HAP-1 (cell line): ENCODE results near the gene NOPCHAP1.
A peak's percentile ranks its signal among the peaks of the same experiment; 100 is the strongest.

Experiments
- DNase-seq, 2 experiments: peaks; one replicate each; pipeline ENCODE4 v3.0.0-alpha.2; 2016 to 2020; ENCODE audit warnings: low spot score in 2 of 2
- H3K27me3 ChIP-seq: fragments of 250-450 bp; sonication (Bioruptor Pico); 2 replicates; pipeline ENCODE4 v1.5.1; 2020; ENCODE audit warnings: low read depth, mild to moderate bottlenecking, moderate library complexity
- H3K36me3 ChIP-seq: fragments of 250-450 bp; sonication (Bioruptor Pico); replicated peaks from 2 replicates; pipeline ENCODE4 v1.5.1; 2020; ENCODE audit warnings: mild to moderate bottlenecking
- H3K4me1 ChIP-seq: fragments of 250-450 bp; sonication (Bioruptor Pico); 2 replicates; pipeline ENCODE4 v1.5.1; 2020; ENCODE audit warnings: mild to moderate bottlenecking
- H3K4me3 ChIP-seq: fragments of 250-450 bp; sonication (Bioruptor Pico); 2 replicates; pipeline ENCODE4 v1.5.1; 2020; ENCODE audit warnings: mild to moderate bottlenecking, moderate library complexity
- H3K9me3 ChIP-seq: fragments of 250-450 bp; sonication (Bioruptor Pico); 2 replicates; pipeline ENCODE4 v1.5.1; 2020; ENCODE audit warnings: mild to moderate bottlenecking, moderate library complexity
- in situ Hi-C: fragments of 300-500 bp; cut with MboI; formaldehyde crosslinking; loops from 3 replicates; pipeline ENCODE4 v1.14.3; 2020; ENCODE audit warnings: low sequenced_read_pairs, inconsistent platforms, mixed read lengths

NOPCHAP1 gene

DNA sequence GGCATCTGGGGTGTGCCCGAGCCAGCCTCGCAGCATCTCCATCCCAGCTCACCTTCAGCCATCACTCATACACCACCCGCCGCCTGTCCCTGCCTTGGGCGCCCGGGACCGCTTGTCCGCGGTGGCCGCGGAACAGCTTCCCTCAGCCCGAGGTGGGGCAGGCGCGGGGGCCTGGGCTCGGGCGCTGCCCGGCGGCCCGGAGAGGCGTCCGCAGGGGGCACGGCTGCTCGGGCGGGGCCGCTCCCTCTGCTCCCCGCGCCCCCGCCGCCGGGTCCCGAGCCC lies 28.5 kb upstream of the NOPCHAP1 start:
- no peaks in the 10 kb centered on the region for H3K27me3 ChIP-seq
- H3K4me1 ChIP-seq = peaks cover 12% of the 10 kb centered on the region
- peak overlapping the region; percentile 75 for H3K4me3 ChIP-seq
- H3K9me3 ChIP-seq = no peaks in the 10 kb centered on the region
- in situ Hi-C loops = no loop called here
- no peaks in the 10 kb centered on the region for H3K36me3 ChIP-seq
- DNase-seq = peak; percentile 13 to 49

DNA sequence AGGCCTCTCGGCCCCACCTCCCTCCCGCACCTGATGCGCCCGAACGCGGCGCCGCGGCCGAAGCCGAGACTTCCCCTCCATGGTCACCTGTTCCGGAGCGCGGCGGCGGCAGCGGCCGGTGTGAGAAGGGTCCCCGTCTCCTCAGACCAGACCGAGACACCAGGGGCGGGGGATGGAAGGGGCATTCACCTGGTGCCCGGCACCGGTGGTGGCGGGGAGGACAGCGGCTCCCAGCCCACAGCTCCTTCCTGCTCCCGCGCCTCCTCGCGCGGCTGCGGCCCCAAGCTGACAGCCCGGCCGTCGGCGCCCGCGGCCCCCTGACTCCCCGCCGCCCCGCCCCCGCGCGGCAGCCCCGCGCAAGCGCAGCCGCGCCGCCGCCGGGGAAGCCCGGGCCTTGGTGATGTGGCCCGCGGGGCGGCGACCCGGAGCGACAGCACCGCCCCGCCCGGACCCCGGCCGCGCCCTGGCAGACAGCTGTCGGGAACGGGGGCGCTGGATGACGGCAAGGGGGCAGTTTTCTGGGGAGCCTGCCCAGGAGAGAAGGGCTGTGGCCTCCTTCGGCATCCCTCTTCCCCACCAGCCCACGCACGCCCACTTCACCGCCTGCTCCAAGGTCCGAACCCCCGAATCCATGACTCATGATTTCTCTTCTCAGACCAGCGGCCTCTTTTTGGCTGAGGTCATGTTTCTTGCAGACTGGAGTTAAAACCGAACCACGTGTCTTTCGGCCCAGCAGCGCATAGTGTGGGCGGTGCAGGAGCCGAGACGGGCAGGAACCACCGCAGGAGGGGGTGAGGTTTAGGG lies 27.9 kb upstream of the NOPCHAP1 start, which contains the start of gene SLC41A2:
Gene SLC41A2, minus strand, starts transcription at position 290 of the 804 bp plus-strand sequence. CDS start 29,763 bp downstream, outside the sequence.
- H3K9me3 ChIP-seq = no peaks in the 10 kb centered on the region
- H3K27me3 ChIP-seq = no peaks in the 10 kb centered on the region
- H3K36me3 ChIP-seq = no peaks in the 10 kb centered on the region
- peak within 1 kb of the TSS; percentile 75 for H3K4me3 ChIP-seq
- in situ Hi-C loops = no loop called here
- peaks cover 12% of the 10 kb centered on the region for H3K4me1 ChIP-seq
- peak; percentile 52 to 81 for DNase-seq

DNA sequence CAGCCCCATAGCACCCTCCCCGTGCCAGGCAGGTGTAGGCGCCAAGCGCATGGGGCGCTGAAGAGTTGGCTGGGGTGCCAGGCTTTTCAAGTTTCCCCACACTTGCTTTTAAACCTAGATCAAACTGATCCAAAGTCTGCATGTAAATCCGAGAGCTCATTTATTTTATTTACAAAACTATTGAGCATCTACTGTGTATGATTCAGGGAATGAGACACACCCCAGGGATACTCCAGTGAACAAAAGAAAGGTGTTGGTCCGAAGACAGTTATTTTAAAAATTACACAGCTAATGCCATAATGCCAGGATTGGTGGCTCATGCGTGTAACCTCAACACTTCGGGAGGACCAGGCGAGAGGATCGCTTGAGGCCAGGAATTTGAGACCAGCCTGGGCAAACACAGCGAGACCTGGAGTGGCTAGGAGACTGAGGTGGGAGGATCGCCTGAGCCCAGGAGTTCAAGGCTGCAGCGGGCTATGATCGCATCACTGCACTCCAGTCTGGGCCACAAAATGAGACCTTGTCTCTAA lies 27.2 kb upstream of the NOPCHAP1 start:
- in situ Hi-C loops = no loop called here
- no peaks in the 10 kb centered on the region for H3K9me3 ChIP-seq
- H3K27me3 ChIP-seq = no peaks in the 10 kb centered on the region
- no peaks in the 10 kb centered on the region for H3K36me3 ChIP-seq
- peak overlapping the region; percentile 75 for H3K4me3 ChIP-seq
- peak in 1 of 2 experiments; percentile 12 for DNase-seq
- peaks cover 12% of the 10 kb centered on the region for H3K4me1 ChIP-seq

DNA sequence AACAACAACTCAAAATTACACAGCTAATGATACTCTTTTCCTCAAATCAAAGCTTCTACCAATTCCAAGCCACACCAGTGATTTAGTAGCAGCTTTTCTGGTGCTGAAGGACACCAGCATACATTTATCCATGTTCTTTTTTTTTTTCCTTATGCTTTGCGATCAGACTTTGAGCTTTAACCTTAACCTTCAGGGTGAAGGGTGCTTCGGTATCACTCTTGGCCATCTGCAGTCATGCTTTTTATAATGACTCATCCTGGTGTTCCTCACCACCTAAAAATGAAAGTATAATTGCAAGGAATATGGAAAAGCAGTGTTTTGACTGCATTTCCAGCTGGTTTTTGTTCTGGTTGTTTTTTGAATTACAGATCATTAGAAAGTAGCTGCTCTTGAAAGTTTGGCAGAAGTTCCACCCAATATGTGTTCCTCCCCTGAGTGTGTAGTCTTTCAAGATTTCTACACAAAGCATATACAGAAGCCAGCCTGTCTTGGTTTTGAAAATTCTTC lies 26.7 kb upstream of the NOPCHAP1 start:
- Histone ChIP-seq H3K9me3 (no peaks in the 10 kb centered on the region), H3K27me3 (no peaks in the 10 kb centered on the region), H3K4me3 (no peak overlapping the region), H3K4me1 (peaks cover 12% of the 10 kb centered on the region), H3K36me3 (no peaks in the 10 kb centered on the region)
- no peak for DNase-seq
- in situ Hi-C loops = no loop called here

DNA sequence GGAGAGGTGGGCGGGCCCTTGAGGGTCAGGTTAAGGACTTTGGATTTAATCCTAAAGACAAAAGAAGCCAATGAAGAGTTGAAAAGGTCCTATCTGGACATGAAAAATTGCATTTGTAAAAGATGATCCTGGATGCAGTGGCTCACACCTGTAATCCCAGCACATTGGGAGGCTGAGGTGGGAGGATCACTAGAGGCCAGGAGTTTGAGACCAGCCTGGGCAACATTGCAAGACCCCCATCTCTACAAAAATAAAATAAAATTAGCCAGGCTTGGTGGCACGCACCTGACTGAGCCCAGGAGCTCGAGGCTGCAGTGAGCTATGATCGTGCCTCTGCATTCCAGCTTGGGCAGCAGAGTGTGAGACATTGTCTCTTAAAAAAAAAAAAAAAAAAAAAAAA lies 25.7 kb upstream of the NOPCHAP1 start:
- H3K4me3 ChIP-seq = no peak overlapping the region
- no peak for DNase-seq
- no peaks in the 10 kb centered on the region for H3K9me3 ChIP-seq
- H3K36me3 ChIP-seq = no peaks in the 10 kb centered on the region
- H3K27me3 ChIP-seq = no peaks in the 10 kb centered on the region
- in situ Hi-C loops = no loop called here
- H3K4me1 ChIP-seq = peaks cover 12% of the 10 kb centered on the region

DNA sequence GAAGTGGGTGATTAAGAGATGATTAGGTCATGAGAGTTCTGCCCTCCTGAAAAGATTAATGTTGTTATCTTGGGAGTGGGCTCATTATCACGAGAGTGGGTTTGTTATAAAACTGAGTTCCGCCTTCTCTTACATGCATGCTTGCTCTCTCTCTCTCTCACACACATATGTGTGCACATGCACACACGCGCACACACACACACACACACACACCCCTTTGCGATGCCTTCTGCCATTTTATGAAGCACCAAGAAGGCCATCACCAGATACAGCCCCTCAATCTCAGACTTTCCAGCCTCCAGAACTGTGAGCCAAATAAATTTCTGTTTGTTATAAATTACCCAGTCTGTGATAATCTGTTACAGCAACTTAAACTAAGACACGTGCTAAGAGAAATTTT lies 22.4 kb upstream of the NOPCHAP1 start:
- DNase-seq = no peak
- Histone ChIP-seq H3K4me3 (no peak overlapping the region), H3K9me3 (0 out of 2 replicates have a peak, but pooled peaks cover 2% of the 10 kb centered on the region), H3K36me3 (no peaks in the 10 kb centered on the region), H3K27me3 (no peaks in the 10 kb centered on the region), H3K4me1 (peaks cover 2% of the 10 kb centered on the region)
- in situ Hi-C loops = no loop called here

DNA sequence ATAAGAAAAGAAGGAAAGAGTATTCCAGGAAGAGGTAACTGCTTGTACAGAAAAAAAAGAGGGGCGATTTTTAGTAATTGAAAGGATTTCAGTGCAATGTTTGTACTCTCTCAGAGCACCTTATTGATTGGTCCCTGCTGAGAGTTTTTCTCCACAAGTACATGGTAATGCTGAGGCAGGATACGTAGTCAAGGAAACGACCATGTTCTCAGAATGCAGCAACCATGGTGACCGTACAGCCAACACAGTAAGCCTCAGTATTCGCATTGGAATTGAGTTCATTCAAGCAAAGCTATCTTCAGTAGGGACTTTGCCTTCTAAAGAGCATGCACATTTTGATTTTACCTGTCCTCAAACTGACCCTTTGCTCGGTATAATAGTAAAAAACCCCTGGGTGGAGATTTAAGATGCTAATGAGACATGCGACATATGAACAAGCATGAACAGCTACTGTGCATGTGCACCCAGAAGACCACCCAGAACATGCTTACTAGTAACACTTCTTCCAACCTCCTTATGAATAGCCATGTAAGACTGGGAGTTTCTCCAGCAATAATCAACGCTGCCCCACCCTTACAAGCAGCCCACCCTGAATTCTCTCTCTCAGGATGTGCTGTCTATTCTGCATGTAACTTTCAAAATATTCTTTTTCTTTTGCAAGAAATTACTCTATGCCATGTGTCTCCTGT lies 21.8 kb upstream of the NOPCHAP1 start:
- no peaks in the 10 kb centered on the region for H3K4me1 ChIP-seq
- H3K4me3 ChIP-seq = no peak overlapping the region
- no peaks in the 10 kb centered on the region for H3K36me3 ChIP-seq
- H3K27me3 ChIP-seq = no peaks in the 10 kb centered on the region; the same call in 1 of the 2 replicates
- no peak for DNase-seq
- 0 out of 2 replicates have a peak, but pooled peaks cover 2% of the 10 kb centered on the region for H3K9me3 ChIP-seq
- in situ Hi-C loops = no loop called here

DNA sequence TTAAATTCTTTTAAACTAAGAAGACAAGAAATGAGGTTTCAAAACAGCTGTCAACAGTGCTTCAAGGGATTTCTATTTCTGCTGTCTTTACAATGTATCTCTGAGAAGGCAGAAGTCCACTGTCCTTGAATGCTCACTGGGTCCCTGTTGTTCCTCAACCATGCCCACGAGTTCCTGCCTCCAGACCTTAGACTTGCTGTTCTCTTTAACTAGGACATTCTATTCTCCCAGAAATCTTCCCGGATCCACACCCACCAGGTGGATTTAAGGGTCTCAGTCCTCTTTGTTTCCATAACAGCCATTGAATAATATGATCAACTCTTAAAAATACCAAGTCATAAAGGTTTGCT lies 21.3 kb upstream of the NOPCHAP1 start:
- Histone ChIP-seq H3K9me3 (0 out of 2 replicates have a peak, but pooled peaks cover 2% of the 10 kb centered on the region), H3K4me1 (no peaks in the 10 kb centered on the region), H3K4me3 (no peak overlapping the region), H3K36me3 (no peaks in the 10 kb centered on the region), H3K27me3 (no peaks in the 10 kb centered on the region; the same call in 1 of the 2 replicates)
- DNase-seq = no peak
- in situ Hi-C loops = no loop called here

DNA sequence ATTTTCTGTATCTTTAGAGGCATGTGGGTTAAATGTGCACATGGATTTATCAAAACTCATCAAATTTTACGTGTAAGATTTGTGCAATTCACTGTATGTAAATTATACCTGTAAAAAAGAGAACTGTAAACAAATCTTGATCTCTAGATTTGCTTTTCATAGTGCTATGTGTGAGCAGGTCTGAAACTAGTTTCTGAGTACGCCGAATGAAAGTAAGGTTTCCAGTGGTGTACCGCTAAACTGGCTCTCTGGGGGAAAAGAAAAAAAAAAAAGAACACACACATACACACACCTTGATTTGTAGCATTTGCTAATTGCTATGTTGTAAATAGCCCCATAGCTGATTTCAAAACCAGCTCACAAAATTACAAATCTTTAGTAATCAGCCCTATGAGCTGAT lies 19.4 kb upstream of the NOPCHAP1 start:
- Histone ChIP-seq H3K4me3 (no peak overlapping the region), H3K27me3 (no peaks in the 10 kb centered on the region; the same call in 1 of the 2 replicates), H3K4me1 (no peaks in the 10 kb centered on the region), H3K36me3 (no peaks in the 10 kb centered on the region), H3K9me3 (0 out of 2 replicates have a peak, but pooled peaks cover 2% of the 10 kb centered on the region)
- in situ Hi-C loops = no loop called here
- DNase-seq = no peak

DNA sequence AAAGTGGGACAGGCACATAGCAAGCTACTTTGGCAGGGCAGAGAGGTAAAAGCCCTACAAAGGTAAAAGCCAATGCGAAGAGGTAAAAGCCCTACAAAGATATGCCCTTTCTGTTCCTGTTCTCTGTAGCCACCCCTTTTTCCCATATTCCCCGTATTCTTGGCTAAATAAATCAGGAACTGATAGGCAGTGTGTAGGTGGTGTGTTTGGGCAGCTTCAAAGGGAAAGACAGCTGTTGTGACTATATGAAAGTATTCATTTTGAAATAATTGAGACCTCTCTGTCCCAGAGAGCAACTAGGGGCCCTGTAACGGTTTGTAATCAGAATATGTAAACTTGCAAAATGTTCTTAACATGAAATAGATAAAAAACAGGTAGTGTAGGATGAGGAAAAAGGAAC lies 16.8 kb upstream of the NOPCHAP1 start:
- H3K9me3 ChIP-seq = 0 out of 2 replicates have a peak, but pooled peaks cover 2% of the 10 kb centered on the region
- in situ Hi-C loops = no loop called here
- no peaks in the 10 kb centered on the region; the same call in 1 of the 2 replicates for H3K27me3 ChIP-seq
- H3K4me3 ChIP-seq = no peak overlapping the region
- DNase-seq = no peak
- no peaks in the 10 kb centered on the region for H3K36me3 ChIP-seq
- H3K4me1 ChIP-seq = no peaks in the 10 kb centered on the region

DNA sequence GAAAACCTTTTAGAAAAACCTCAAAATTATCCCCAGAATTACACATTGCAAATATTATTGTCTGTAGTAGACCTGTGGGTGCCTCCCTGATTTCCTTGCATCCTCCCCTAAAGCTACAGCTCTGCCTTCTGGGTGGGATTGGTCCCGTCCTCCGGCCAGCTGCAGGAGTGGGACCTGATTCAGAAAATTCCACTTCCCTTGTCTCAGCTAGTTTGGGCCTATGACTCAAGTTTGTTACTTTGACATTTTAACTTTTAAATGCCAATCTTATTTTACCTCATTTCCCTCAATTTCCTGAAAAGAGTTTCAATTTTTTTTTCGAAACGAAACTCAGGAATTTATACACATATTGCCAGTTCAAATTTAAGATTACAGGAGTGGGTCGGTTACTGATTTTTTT lies 14.8 kb upstream of the NOPCHAP1 start:
- Histone ChIP-seq H3K36me3 (no peaks in the 10 kb centered on the region), H3K9me3 (no peaks in the 10 kb centered on the region), H3K4me3 (no peak overlapping the region), H3K27me3 (no peaks in the 10 kb centered on the region; the same call in 1 of the 2 replicates), H3K4me1 (no peaks in the 10 kb centered on the region)
- in situ Hi-C loops = no loop called here
- DNase-seq = no peak

DNA sequence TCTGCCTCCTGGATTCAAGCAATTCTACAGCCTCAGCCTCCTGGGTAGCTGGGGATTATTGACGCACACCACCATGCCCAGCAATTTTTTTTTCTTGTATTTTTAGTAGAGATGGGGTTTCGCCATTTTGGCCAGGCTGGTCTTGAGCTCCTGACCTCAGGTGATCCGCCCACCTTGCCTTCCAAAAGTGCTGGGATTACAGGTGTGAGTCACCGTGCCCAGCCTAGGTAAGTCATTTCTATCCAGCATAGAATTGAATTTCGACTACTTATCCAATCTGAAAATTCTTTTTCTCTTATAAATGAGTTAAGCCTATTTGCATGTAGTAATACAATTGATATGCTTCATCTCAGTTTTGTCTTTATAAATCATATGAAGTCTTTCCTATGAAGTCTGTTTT lies 12.9 kb upstream of the NOPCHAP1 start:
- Histone ChIP-seq H3K27me3 (no peaks in the 10 kb centered on the region; the same call in 1 of the 2 replicates), H3K36me3 (no peaks in the 10 kb centered on the region), H3K4me1 (no peaks in the 10 kb centered on the region), H3K4me3 (no peak overlapping the region), H3K9me3 (no peaks in the 10 kb centered on the region)
- no peak for DNase-seq
- in situ Hi-C loops = no loop called here

DNA sequence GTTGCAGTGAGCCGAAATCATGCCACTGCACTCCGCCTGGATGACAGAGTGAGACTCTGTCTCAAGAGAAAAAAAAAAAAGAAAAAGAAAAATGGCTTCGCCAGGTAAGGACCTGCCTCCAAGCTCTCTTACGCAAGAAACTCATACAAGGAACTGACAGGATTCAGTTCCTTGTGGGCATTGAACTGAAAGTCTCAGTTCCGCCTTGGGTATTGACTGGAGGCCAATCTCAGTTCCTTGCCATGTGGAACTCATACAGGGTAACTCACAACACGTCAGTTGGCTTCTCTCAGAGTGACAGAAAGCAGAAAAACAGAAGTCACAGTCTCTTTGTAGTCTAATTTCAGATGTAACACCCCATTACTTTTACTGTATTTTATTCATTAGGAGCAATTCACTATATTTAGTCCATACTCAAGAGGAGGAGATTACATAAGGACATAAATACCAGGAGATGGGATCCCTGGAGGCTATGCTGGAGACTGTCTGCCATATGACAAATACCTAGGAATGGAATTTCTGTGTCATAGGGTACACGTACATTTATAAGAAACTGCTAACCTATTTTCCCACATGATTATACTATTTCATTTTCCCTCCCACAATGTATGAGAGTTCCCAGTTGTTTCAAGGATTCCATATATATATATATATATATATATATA lies 11.4 kb upstream of the NOPCHAP1 start:
- no peaks in the 10 kb centered on the region for H3K36me3 ChIP-seq
- no peak for DNase-seq
- in situ Hi-C loops = no loop called here
- no peaks in the 10 kb centered on the region for H3K4me1 ChIP-seq
- H3K9me3 ChIP-seq = no peaks in the 10 kb centered on the region
- no peaks in the 10 kb centered on the region for H3K27me3 ChIP-seq
- no peak overlapping the region for H3K4me3 ChIP-seq
